GM18909 (cell line): Measurements from ENCODE around the gene SNRNP27.
"Not testable (repeated sequence)": the region's sequence is repeated elsewhere in the genome, so short reads cannot be mapped to it uniquely, and the experiment has no call there.

Experiments used
- ATAC-seq: cut with Tn5 transposase; IDR thresholded peaks from one replicate; pipeline ENCODE4 v1.9.1; 2021; ENCODE audit warnings: mild to moderate bottlenecking; ENCODE audit not compliant: unreplicated experiment, poor library complexity

SNRNP27 gene

DNA sequence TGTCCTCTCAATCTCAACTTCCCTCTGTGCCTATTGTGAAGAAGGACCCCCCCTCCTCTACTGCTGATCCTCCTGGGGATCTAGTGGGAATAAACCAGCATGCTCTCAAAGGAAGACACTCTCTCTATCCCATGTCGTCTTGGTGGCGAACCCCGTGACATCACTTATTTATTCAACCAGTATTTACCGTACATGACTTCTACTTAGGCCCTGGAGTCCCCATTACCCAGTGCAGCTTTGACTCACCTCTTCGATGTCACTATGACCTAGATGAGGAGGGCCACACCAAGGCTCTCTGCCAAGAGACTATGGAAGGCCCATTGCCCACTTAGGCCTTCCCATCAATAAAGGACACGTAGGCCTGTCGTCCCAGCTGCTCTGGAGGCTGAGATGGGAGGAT is 51.0 kb downstream of the SNRNP27 start:
- ATAC-seq: no peak

DNA sequence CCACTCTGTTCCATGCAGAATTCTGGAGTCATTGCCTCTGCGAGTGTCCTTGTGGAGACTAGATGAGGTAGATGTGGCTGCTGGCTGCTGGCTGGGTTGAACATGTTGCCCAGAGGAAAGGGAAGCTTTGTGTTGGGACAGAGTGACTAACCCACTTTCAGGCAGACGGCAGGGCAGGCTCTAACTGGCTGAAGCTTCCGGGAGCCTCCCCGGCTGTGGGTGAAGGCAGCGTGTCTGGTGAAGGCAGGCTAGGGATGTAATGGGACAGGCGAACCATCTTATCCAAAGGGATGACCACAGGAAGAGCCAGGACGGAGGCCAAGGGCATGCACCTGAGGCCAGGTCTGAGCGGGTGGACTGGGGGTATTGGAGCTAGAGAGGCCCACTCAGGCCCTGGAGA is 51.7 kb downstream of the SNRNP27 start:
- no peak for ATAC-seq

DNA sequence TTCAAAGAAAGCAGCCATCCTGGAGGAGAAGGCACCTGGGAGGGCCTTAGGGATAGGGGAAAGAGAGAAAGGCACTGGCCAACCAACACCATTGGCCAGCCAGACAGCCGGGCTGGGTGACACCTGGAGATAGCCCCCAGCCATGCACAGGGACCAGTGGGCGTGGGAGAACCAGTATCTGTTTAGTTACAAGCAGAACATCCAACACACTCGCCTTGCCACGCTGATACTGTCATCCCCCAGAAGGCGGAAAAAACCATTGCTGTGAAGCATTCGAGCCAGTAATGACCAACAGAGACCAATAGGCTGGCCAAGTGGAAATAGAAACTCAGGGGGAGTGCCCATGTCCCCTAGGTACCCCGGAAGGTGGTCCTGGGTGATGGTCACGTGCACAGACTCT is 52.2 kb downstream of the SNRNP27 start:
- no peak for ATAC-seq

DNA sequence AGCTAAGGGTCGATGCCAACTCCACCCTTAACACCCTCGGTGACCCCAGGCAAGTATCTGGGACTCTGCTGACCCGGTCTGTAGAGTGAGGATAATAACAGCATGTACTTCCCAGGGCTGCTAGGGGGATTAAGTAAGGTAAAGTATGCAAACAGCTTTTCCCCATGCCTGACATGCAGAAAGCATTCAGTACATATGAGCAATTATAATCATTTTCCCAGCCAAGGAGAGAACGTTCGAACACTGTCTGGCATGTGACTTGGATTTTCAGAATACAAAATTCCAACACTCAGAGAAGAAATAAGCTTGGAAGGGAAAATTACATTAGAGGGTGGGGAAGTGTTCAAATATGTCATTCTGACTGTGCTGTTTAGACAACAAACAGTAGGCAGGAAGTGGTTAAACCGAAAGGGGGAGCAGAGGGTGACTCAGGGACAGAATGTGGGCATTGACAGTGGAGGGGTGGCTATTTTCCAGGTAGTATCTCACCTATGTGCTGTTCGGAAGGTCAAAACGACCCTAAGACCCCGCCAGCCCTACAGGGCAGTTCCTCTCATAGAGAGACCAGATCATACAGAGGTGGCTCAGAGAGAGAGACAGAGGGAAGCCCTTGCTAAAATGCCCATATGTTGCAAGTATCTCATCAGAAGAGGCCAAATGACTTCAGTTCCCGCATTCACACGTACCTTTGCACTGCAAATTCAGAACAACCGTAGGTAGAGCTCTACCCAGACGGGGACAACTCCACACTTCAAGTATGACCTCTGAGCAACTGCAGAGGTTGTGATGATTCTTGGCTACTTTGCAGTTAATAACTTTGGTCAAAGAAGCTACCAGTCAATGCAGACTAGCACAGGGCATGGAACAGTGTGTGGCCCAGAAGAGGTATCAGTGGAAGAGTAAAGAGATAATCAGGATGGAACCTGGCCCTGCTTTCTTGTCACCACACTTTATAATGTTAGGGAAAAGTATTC is 52.9 kb downstream of the SNRNP27 start:
- ATAC-seq: peak; percentile 84

DNA sequence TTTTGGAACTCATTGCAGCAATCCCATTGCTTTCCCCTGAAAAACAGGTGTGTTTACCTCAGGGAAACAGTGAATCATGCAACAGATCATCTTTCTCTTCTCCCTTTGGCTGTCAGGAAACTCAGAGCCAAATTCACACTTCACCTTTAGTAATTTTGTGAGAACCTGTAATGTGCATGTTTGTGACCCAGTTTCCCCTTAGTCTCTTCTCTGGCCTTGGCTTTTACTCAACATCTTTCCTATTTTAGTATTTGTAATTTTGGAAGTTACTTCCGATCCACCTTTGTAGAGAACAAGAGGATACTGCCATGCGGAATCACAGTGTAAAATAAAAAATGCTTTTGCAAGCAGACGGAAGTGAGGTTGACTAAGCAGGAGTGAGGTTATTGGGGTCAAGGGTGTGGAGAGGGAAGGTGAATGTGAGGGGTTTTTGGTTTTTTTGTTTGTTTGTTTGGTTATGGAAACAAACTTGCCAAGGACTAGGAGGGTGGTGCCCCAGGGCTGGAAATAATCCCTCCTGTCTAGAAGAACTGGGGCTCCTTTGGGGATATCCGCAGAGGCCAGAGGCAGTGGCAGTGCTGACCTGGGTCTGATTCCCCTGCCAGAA is 53.7 kb downstream of the SNRNP27 start:
- no peak for ATAC-seq

DNA sequence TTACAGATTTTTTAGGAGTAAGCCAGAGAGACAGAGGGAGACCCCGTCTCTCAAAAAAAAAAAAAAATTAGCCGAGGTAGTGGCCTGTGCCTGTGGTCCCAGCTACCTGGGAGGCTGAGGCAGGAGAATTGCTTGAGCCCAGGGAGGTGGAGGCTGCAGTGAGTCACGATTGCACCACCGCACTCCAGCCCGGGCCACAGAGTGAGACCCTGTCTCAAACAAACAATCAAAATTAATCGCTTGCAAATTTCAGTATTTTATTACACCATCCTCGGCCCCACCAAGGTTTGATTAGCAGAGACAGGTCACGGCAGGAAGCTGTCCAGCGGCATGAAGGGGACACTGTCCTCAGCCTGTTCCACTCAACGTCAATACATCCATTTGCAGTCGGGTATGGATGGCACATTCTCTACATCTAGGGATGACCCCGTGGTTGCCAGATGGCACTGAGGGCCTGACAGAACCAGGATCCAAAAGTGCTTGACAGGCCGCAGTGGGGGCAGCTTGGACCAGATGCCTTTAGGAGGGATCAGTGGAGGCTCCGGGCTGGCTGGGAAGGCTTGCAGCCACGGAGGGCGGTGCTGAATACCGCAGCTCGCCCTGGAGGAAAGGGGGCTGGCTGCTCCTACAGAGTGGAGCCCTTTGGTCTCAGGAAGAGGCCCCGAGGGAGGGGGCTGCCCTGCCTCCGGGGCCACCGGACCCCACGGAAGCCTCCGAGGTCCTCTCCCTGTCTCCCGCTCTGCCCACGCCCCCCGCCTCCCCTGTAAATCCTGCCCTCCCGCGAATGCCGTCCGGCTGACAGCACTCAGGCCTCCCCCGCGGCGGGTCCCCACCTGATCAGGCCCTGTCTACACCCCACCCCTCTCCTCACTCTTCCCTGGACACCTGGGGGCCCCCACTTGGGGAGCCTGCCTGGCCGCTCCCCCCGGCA is 54.5 kb downstream of the SNRNP27 start:
- no peak for ATAC-seq

DNA sequence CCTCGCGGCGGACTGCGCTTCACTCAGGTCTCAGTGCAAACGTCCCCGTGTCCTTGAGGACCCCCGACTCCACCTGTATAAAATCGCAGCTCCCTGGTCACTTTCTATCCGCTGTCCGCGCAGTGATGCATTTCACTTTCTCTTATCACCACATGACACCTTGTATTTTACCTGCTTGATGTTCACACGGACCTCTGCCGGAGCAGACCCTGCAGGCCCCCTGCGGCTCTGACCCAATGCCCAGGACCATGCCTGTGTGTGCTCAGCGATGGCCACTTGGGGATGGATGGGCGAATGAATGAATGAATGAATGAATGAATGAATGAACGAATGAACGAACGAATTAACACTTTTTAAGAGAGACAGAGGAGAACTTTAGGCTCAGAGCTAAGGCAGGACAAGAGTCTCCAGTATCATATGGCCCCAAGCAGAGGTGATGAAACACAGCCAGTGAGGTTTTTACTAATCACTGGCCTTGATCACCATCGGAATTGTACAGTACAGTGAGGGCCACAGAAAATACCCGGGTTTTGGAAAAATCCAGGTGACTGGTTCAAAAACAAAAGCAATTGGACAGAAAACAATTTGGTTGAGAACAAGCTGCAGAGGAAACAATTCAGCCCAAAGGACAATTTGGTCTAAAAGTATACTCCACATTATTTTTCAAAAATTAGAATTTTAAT is 55.3 kb downstream of the SNRNP27 start:
- ATAC-seq: no peak

DNA sequence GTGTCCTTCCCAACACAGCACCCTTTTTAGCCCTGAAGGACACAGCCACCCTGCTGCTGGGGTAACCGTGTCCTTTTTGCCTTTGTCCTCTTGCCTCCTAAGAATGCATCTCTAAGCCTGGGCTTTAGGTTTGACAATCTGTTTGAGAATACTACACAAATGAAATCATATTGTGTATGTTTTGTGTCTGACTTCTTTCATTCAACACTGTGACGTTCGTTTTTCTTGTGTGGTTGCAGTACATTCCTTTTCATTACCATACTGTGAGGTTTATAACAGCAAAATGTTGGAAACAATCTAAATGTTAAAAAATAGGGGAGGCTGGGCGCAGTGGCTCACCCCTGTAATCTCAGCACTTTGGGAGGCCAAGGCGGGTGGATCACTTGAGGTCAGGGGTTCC is 56.5 kb downstream of the SNRNP27 start:
- ATAC-seq: no peak

DNA sequence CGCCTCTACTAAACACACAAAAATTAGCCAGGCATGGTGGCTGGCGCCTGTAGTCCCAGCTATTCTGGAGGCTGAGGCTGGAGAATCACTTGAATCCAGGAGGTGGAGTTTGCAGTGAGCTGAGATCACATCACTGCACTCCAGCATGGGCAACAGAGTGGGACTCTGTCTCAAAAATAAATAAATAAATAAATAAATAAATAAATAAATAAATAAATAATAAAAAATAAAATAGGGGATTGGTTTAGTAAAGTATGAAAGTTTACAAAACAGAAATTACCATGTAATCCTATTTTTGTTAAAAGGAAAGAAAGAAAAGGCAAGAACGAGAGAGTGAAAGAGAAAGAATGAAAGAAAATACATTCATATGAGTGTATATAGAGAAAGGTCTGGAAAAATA is 56.9 kb downstream of the SNRNP27 start:
- ATAC-seq: not testable (repeated sequence)

DNA sequence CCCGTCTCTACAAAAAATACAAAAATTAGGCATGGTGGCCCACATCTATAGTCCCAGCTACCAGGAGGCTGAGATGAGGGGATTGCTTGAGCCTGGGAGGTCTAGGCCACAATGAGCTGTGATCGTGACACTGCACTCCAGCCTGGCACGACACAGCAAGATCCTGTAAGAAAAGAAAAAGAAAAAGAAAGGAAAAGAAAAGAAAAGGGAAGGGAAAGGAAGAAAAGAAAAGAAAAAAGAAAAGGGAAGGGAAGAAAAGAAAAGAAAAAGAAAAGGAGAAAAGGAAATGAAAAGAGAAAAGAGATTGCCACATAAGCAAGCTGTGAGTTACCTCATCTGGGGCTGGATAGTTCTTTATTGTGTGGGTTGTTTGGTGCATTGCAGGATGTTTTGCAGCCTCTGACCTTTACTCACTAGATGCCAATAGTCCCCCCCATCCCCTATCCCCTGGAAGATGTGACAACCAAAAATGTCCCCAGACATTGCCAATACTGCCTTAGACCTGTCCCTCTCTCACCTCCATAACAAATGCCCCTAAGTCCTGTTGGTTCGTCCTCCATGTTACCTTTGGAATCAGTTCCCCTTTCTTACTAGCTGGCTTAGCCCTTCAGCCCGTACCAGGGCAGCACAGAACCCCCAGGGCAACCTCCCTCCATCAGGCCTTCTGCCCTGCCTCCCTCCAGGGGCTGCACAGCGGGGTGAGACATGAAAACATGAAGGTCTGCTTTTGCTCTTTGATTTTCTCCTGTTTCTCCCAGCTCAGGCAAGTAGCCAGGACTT is 58.8 kb downstream of the SNRNP27 start:
- ATAC-seq: no peak

DNA sequence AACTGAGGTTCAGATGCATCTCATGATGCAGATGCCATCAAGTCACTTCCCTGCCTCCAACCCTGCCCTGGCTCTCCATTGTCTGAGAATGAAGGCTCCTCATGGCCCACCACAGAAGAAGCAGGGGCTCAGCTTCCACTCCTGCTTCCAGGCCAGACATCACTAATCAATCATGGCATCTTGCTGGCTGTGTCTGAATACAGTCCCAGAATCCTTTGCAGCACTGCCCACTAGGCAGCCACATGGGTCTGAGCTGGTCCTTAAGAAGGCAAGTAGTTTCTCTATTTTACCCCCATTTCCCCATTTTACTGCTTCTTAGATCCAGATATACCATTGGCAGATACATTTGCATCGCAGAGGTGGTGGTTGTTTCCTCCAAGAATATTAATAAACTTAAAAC is 60.3 kb downstream of the SNRNP27 start:
- no peak for ATAC-seq
